NCI-H1417 treated with DMSO at 0.1 percent for 48 hours (cell line): ENCODE data around the gene DIMT1.
A peak's percentile ranks its signal among the peaks of the same experiment; 100 is the strongest.

ENCODE experiments used
- DNase-seq: peaks from one replicate; lab custom pipeline; 2025; lab: John Stamatoyannopoulos, UW

The DIMT1 gene

GRCh38 chr5:62403411-62404250 is at the start of gene DIMT1:
Gene DIMT1, minus strand, starts transcription at chr5:62403905. Its CDS starts 133 bp downstream, at chr5:62403772.
- DNase-seq = peak; percentile 66

GRCh38 chr5:62450259-62450658 is 46.6 kb upstream of the DIMT1 start:
- DNase-seq = no peak

GRCh38 chr5:62448528-62448927 is 44.8 kb upstream of the DIMT1 start:
- DNase-seq = no peak

- no peak for DNase-seq
Measured at GRCh38 chr5:62432621-62433064, 28.9 kb upstream of the DIMT1 start.

GRCh38 chr5:62431735-62432620 is 28.3 kb upstream of the DIMT1 start:
- DNase-seq = no peak

- DNase-seq = no peak
Measured at GRCh38 chr5:62424763-62425162, 21.1 kb upstream of the DIMT1 start.

- no peak for DNase-seq
Measured at GRCh38 chr5:62421414-62421813, 17.7 kb upstream of the DIMT1 start.

GRCh38 chr5:62419609-62420008 is 15.9 kb upstream of the DIMT1 start:
- DNase-seq = no peak

GRCh38 chr5:62418462-62419076 is 14.9 kb upstream of the DIMT1 start:
- DNase-seq = no peak

- no peak for DNase-seq
Measured at GRCh38 chr5:62413711-62414110, 10.0 kb upstream of the DIMT1 start.

- DNase-seq = peak; percentile 89
Measured at GRCh38 chr5:62412549-62413329, 9.0 kb upstream of the DIMT1 start, which contains the start of gene IPO11. Gene IPO11, plus strand, starts transcription at chr5:62412763. Its CDS starts 24,517 bp downstream, at chr5:62437280.

GRCh38 chr5:62395210-62395950 is 8.3 kb downstream of the DIMT1 start:
- DNase-seq = no peak

- no peak for DNase-seq
Measured at GRCh38 chr5:62386824-62387223, 16.9 kb downstream of the DIMT1 start.

GRCh38 chr5:62385816-62386400 is 17.8 kb downstream of the DIMT1 start:
- no peak for DNase-seq

GRCh38 chr5:62385131-62385530 is 18.6 kb downstream of the DIMT1 start:
- DNase-seq = no peak

GRCh38 chr5:62376064-62376463 is 27.6 kb downstream of the DIMT1 start:
- no peak for DNase-seq

- DNase-seq = no peak
Measured at GRCh38 chr5:62375627-62376026, 28.1 kb downstream of the DIMT1 start.

- no peak for DNase-seq
Measured at GRCh38 chr5:62374090-62374489, 29.6 kb downstream of the DIMT1 start.

GRCh38 chr5:62373382-62373781 is 30.3 kb downstream of the DIMT1 start:
- no peak for DNase-seq

GRCh38 chr5:62372600-62372999 is 31.1 kb downstream of the DIMT1 start:
- DNase-seq = no peak
